HG03025 (cell line): Measurements from ENCODE around the gene OR13C8.

Experiments used
- ATAC-seq: cut with Tn5 transposase; IDR thresholded peaks from one replicate; pipeline ENCODE4 v1.9.1; 2021; ENCODE audit warnings: mild to moderate bottlenecking, moderate library complexity; ENCODE audit not compliant: unreplicated experiment, low FRiP score

Gene OR13C8

GRCh38 chr9:104608336-104608735, 39.4 kb downstream of the OR13C8 start:
- ATAC-seq = no peak

- ATAC-seq = no peak
These were observed 42.2 kb downstream of the OR13C8 start for GRCh38 chr9:104611213-104611612.

- ATAC-seq = no peak
These were observed 48.5 kb downstream of the OR13C8 start for GRCh38 chr9:104617418-104617817.

GRCh38 chr9:104618104-104618503, 49.1 kb downstream of the OR13C8 start, which contains the start of gene OR13C9:
OR13C9 (minus strand) TSS chr9:104618204; CDS start chr9:104618204, 0 bp downstream.
- no peak for ATAC-seq
